Astrocyte of the cerebellum (primary cell): Measurements from ENCODE around the gene ENTPD6.

Source experiments
- DNase-seq: peaks from one replicate; pipeline ENCODE4 v3.0.0-alpha.2; 2011; ENCODE audit warnings: low read depth
- H3K4me3 ChIP-seq: 2 replicates; pipeline ENCODE4 v1.5.1; 2011; ENCODE audit warnings: mild to moderate bottlenecking, low read depth, low read length, moderate library complexity
- in situ Hi-C: cut with HindIII; loops from 2 replicates; pipeline ENCODE4 v1.10.0; 2017; ENCODE audit warnings: low sequenced_read_pairs
- TF ChIP-seq, protein P1 (sequence below): IDR thresholded peaks from 2 replicates; pipeline ENCODE4 v1.5.1; 2012; ENCODE audit warnings: low read length, low read depth, moderate library complexity, mild to moderate bottlenecking; ENCODE audit errors: missing control alignments

ENTPD6 gene

DNA sequence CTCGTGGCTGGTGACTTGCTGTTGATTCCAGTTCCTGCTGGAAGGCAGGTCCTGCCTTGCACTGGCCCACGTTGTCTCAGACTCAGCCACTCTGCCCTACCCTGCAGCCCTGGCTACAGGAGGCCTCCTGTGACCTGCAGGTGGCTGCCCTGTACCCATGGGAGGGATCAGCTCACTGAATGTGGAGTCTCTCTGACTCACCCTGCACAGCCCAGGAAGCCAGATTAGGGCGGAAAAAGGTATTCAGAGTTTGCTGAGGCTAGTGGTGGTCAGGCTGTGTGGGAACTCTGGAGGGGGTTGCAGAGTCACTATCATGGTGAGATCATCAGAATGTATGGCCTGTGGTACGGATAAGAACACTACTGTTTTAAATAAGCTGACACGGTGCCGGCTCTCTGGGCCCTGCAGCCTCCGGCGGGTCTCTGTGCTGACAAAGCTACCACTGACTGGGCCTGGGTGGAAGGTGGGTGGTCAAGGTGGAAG, 27.7 kb downstream of the ENTPD6 start:
- peak; percentile 90 for DNase-seq
- TF ChIP-seq, protein P1, sequence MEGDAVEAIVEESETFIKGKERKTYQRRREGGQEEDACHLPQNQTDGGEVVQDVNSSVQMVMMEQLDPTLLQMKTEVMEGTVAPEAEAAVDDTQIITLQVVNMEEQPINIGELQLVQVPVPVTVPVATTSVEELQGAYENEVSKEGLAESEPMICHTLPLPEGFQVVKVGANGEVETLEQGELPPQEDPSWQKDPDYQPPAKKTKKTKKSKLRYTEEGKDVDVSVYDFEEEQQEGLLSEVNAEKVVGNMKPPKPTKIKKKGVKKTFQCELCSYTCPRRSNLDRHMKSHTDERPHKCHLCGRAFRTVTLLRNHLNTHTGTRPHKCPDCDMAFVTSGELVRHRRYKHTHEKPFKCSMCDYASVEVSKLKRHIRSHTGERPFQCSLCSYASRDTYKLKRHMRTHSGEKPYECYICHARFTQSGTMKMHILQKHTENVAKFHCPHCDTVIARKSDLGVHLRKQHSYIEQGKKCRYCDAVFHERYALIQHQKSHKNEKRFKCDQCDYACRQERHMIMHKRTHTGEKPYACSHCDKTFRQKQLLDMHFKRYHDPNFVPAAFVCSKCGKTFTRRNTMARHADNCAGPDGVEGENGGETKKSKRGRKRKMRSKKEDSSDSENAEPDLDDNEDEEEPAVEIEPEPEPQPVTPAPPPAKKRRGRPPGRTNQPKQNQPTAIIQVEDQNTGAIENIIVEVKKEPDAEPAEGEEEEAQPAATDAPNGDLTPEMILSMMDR = peak; percentile 12
- in situ Hi-C loops = no loop called here
- H3K4me3 ChIP-seq = no peak overlapping the region

DNA sequence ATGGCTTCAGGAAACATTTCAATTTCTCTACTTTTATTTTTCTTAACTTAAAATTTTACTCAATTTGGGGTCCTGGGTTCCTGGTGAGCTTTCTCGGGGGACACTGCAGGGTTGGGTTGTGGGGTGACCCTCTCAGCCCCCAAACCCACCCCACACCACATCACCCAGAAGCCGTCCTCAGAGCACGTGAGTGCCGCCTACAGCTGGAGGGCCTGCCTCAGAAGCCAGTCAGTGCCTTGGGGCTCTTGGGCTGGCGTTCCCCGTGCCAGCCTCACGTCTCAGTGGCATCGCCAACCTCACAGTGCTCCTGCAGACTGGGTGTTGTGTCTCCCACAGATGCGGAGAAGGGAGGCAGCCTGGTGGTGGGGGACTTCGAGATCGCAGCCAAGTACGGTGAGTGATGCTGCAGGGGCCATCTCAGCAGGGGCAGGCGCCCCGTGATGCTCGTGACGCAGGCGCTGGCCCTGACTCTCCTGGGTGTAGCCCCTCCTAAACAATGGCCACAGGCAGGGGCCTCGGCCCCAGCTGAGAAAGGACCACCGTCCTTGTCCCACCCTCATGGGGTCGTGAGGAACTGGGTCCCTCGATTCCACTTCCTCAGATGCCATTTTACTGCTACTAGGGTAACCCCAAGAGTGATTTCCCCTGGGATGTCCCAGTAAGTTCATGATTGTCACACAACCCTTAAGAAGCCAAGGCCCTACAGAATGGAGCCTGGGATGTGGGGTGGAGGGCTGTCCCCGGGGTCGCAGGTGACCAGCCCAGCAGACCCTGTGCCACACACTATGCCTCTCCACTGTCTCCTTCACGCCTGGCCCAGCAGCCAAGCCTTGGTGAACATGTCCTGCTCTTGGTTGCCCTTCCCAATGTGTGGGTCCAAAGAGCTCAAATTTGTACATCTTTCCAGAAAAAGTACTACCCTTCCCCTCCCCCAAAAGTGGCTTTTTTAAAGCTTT, 28.5 kb downstream of the ENTPD6 start:
- DNase-seq = no peak
- TF ChIP-seq, protein P1 = no peak
- H3K4me3 ChIP-seq = no peak overlapping the region
- in situ Hi-C loops = no loop called here

DNA sequence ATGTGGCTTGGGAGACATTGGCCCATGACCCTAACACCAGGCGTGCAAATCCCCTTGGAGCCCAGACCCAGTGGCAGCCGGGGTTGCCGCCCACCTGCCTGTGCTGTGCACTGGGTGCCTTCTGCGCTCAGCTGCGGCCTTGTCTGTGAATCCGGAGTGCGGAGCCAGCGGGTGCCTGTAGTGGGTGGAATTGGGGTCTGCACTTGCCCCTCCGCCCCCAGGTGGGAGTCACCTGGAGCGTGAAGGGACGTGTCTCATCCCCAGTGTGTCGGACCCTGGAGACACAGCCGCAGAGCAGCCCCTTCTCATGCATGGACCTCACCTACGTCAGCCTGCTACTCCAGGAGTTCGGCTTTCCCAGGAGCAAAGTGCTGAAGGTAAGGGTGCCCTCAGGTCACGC, 29.4 kb downstream of the ENTPD6 start:
- in situ Hi-C loops = no loop called here
- TF ChIP-seq, protein P1 = no peak
- H3K4me3 ChIP-seq = no peak overlapping the region
- DNase-seq = no peak

DNA sequence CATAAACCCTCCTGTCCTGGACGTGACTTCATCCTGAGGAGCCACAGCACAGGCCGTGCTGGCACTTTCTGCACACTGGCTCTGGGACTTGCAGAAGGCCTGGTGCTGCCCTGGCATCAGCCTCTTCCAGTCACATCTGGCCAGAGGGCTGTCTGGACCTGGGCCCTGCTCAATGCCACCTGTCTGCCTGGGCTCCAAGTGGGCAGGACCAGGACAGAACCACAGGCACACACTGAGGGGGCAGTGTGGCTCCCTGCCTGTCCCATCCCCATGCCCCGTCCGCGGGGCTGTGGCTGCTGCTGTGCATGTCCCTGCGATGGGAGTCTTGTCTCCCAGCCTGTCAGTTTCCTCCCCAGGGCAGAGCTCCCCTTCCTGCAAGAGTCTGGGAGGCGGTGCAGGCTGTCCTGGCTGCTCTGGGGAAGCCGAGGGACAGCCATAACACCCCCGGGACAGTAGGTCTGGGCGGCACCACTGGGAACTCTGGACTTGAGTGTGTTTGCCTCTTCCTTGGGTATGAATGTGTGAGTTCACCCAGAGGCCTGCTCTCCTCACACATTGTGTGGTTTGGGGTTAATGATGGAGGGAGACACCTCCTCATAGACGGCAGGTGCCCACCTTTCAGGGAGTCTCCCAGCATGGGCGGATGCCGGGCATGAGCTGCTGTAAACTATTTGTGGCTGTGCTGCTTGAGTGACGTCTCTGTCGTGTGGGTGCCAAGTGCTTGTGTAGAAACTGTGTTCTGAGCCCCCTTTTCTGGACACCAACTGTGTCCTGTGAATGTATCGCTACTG, 30.3 kb downstream of the ENTPD6 start:
- no peak overlapping the region for H3K4me3 ChIP-seq
- no peak for DNase-seq
- TF ChIP-seq, protein P1 = no peak
- in situ Hi-C loops = no loop called here

DNA sequence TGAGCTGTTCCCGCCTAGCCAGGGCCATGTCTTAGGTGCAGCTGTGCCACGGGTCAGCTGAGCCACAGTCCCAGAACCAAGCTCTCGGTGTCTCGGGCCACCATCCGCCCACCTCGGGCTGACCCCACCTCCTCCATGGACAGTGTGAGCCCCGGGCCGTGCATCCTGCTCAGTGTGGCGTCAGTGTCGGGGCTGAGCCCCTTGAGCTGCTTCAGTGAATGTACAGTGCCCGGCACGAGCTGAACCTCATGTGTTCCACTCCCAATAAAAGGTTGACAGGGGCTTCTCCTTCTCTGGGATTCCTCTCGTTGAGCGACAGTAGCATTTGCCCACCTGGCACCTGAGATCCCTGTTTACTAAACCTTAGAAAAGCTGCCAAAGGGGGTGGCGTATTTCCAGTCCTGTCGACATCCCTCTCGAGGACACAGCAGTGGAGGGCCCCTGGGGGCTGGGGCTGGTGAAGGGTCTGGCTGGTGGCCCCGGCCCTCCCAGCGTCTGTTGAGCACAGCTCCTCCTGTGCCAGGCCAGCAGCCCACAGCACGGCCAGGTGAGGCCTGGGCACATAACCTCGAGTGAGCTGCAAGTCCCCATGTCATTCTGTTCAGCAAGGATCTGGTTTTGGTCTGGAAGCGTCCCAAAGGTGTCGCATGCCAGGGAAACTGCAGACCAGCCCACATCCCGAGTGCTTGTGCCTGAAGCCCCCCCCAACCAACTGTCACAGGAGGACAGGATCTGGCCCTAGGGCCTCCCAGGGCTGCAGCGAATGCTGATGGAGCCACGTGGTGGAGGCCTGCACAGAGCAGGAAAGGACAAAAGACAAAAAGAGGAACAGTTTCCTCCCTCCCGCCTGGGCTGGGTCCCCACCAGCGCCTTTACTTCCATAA, 31.2 kb downstream of the ENTPD6 start:
- in situ Hi-C loops = no loop called here
- H3K4me3 ChIP-seq = no peak overlapping the region
- TF ChIP-seq, protein P1 = no peak

DNA sequence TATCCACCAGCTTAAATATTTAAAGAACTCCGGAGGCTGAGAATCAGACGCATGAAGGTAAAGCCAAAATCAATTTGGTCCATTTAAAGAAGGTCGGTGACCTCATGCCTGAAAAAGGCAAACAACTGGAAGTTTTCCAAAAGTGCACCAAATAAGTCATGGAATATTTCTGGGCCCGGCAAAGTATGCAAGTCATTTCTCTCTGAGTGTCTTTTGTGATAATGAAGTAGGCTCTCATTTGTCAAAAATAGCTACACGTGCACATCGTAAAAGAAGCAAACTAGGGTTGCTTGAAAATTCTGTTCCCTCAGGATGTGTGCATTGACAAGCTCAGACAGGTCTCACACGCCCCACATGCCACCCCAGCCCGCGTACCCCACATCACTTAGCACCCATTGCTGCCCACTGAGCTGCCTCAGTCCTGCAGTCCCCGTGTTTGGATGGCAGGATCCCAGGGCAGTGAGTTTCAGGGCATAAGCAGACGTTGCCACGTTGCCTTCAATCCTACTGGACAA, 31.9 kb downstream of the ENTPD6 start:
- DNase-seq = no peak
- in situ Hi-C loops = no loop called here
- TF ChIP-seq, protein P1 = no peak

More for the DNA sequence above, 31.2 kb downstream of the ENTPD6 start:
- no peak for DNase-seq

More for the DNA sequence above, 31.9 kb downstream of the ENTPD6 start:
- no peak overlapping the region for H3K4me3 ChIP-seq
